ENCODE data around the gene COL27A1. TPM values are rescaled to one million over a fixed set of nuclear protein-coding genes. Genes with fewer than 3 reads are reported as not detected.

COL27A1 gene
- total RNA-seq, 1 experiment from 2014 or later, result 2.8 TPM

GRCh38 chr9:114281473-114282103, 126.3 kb downstream of the COL27A1 start:
- no peak for DNase-seq (ENCODE audit: extremely low read depth, low read depth)

- no peak for DNase-seq (ENCODE audit: extremely low read depth, low read depth)
Measured at GRCh38 chr9:114282104-114282485, 126.8 kb downstream of the COL27A1 start.

GRCh38 chr9:114282507-114282906, 127.2 kb downstream of the COL27A1 start:
- DNase-seq (ENCODE audit: extremely low read depth, low read depth), result no peak

- DNase-seq (ENCODE audit: extremely low read depth, low read depth), result peak; percentile 25
Measured at GRCh38 chr9:114282926-114283325, 127.6 kb downstream of the COL27A1 start.

GRCh38 chr9:114283551-114284111, 128.3 kb downstream of the COL27A1 start:
- no peak for DNase-seq (ENCODE audit: extremely low read depth, low read depth)

- no peak for DNase-seq (ENCODE audit: extremely low read depth, low read depth)
Measured at GRCh38 chr9:114284316-114285060, 129.2 kb downstream of the COL27A1 start.

GRCh38 chr9:114285166-114285867, 130.0 kb downstream of the COL27A1 start:
- DNase-seq (ENCODE audit: extremely low read depth, low read depth), result no peak

- DNase-seq (ENCODE audit: extremely low read depth, low read depth), result no peak
Measured at GRCh38 chr9:114286146-114286679, 130.9 kb downstream of the COL27A1 start.

GRCh38 chr9:114287001-114287762, 131.8 kb downstream of the COL27A1 start:
- no peak for DNase-seq (ENCODE audit: extremely low read depth, low read depth)

- DNase-seq (ENCODE audit: extremely low read depth, low read depth), result no peak
Measured at GRCh38 chr9:114287763-114288192, 132.4 kb downstream of the COL27A1 start.

- no peak for DNase-seq (ENCODE audit: extremely low read depth, low read depth)
Measured at GRCh38 chr9:114288193-114289091, 133.1 kb downstream of the COL27A1 start.

GRCh38 chr9:114289106-114289505, 133.8 kb downstream of the COL27A1 start:
- no peak for DNase-seq (ENCODE audit: extremely low read depth, low read depth)

GRCh38 chr9:114289571-114290481, 134.5 kb downstream of the COL27A1 start:
- no peak for DNase-seq (ENCODE audit: extremely low read depth, low read depth)

GRCh38 chr9:114290561-114290986, 135.2 kb downstream of the COL27A1 start:
- DNase-seq (ENCODE audit: extremely low read depth, low read depth), result no peak

GRCh38 chr9:114291064-114291474, 135.7 kb downstream of the COL27A1 start:
- peak; percentile 69 for DNase-seq (ENCODE audit: extremely low read depth, low read depth)

GRCh38 chr9:114291886-114292590, 136.7 kb downstream of the COL27A1 start:
- DNase-seq (ENCODE audit: extremely low read depth, low read depth), result no peak

- no peak for DNase-seq (ENCODE audit: extremely low read depth, low read depth)
Measured at GRCh38 chr9:114294664-114295063, 139.3 kb downstream of the COL27A1 start.
